H1 (cell line): ENCODE data around the gene XRN2. TPM values are rescaled to one million over a fixed set of nuclear protein-coding genes. Genes with fewer than 3 reads are reported as not detected.

ENCODE experiments used
- CTCF ChIA-PET: fragments of 300-600 bp; sonication (Branson Sonifier 250); formaldehyde crosslinking; loops from one replicate; lab custom pipeline; 2021; ENCODE audit not compliant: partially characterized antibody; lab: Charles Lee
- POLR2A ChIA-PET: fragments of 300-600 bp; sonication (Branson Sonifier 250); formaldehyde crosslinking; loops from one replicate; lab custom pipeline; 2021; ENCODE audit warnings: inconsistent platforms; ENCODE audit not compliant: partially characterized antibody; lab: Charles Lee
- DNase-seq, 2 experiments: peaks; one replicate each; pipeline versions ENCODE4 v3.0.0 to v3.0.0-alpha.2; 2010 to 2022; ENCODE audit warnings: low spot score in 2 of 2, low read depth in 1 of 2, mixed read lengths in 1 of 2
- FAIRE-seq: peaks from 2 replicates; lab custom pipeline; 2011; peaks lifted over from hg19 to GRCh38; lab: Jason Lieb, UNC
- H2AFZ ChIP-seq: 2 replicates; pipeline ENCODE4 v1.8.1; 2012; ENCODE audit warnings: low read length, inconsistent platforms
- H2AK5ac ChIP-seq: 2 replicates; pipeline ENCODE4 v1.6.1; 2013; ENCODE audit warnings: low read depth, low read length
- H2BK120ac ChIP-seq: replicated peaks from 2 replicates; pipeline ENCODE3; 2013; ENCODE audit warnings: low read depth, low read length, inconsistent platforms
- H2BK12ac ChIP-seq: 2 replicates; pipeline ENCODE4 v1.6.1; 2013; ENCODE audit warnings: low read depth, low read length
- H2BK15ac ChIP-seq: 2 replicates; pipeline ENCODE4 v1.6.1; 2013; ENCODE audit warnings: low read length
- H2BK20ac ChIP-seq: 2 replicates; pipeline ENCODE4 v1.6.1; 2013; ENCODE audit warnings: low read length
- H2BK5ac ChIP-seq: 2 replicates; pipeline ENCODE4 v1.6.1; 2013; ENCODE audit warnings: low read depth, low read length
- H3K14ac ChIP-seq: 2 replicates; pipeline ENCODE4 v1.6.1; 2013; ENCODE audit warnings: inconsistent platforms; ENCODE audit not compliant: insufficient read length
- H3K18ac ChIP-seq: 2 replicates; pipeline ENCODE4 v1.6.1; 2013; ENCODE audit warnings: low read length; ENCODE audit errors: extremely low read depth
- H3K23ac ChIP-seq: 2 replicates; pipeline ENCODE4 v1.6.1; 2013; ENCODE audit warnings: inconsistent platforms; ENCODE audit not compliant: insufficient read length
- H3K23me2 ChIP-seq: 2 replicates; pipeline ENCODE4 v1.6.1; 2013; ENCODE audit warnings: low read depth, low read length
- H3K27ac ChIP-seq: 2 replicates; pipeline ENCODE4 v1.6.1; 2011; ENCODE audit warnings: low read depth, low read length, inconsistent platforms
- H3K27me3 ChIP-seq, 4 experiments: replicated peaks in 1 of 4; 1 replicate in 1 of 4; 2 replicates in 3 of 4; pipeline versions ENCODE4 v1.6.1 to v1.8.1; 2011 to 2013; ENCODE audit warnings: low read length in 3 of 4, mild to moderate bottlenecking in 3 of 4, inconsistent platforms in 2 of 4, mixed read lengths in 2 of 4, moderate library complexity in 1 of 4; ENCODE audit not compliant: control insufficient read depth in 3 of 4, insufficient read depth in 3 of 4; ENCODE audit errors: extremely low read depth in 1 of 4
- H3K36me3 ChIP-seq, 4 experiments: 2 replicates each; pipeline versions ENCODE4 v1.6.1 to v1.8.1; 2011 to 2013; ENCODE audit warnings: mild to moderate bottlenecking in 4 of 4, low read length in 3 of 4, moderate library complexity in 2 of 4, control low read depth in 1 of 4, inconsistent platforms in 1 of 4; ENCODE audit not compliant: insufficient read depth in 4 of 4, control insufficient read depth in 2 of 4
- H3K4ac ChIP-seq: replicated peaks from 2 replicates; pipeline ENCODE3; 2013; ENCODE audit warnings: low read length, low read depth, mixed read lengths, inconsistent platforms; ENCODE audit not compliant: insufficient read length
- H3K4me1 ChIP-seq, 4 experiments: replicated peaks in 1 of 4; 1 replicate in 1 of 4; 2 replicates in 3 of 4; pipeline versions ENCODE4 v1.6.1 to v1.8.1; 2011 to 2013; ENCODE audit warnings: low read length in 3 of 4, inconsistent platforms in 2 of 4, mixed read lengths in 1 of 4; ENCODE audit not compliant: insufficient read depth in 4 of 4, control insufficient read depth in 3 of 4
- H3K4me2 ChIP-seq, 2 experiments: 2 replicates each; pipeline versions ENCODE4 v1.6.1 to v1.8.1; 2011 to 2013; ENCODE audit warnings: low read depth in 2 of 2, low read length in 2 of 2, control low read depth in 1 of 2, inconsistent platforms in 1 of 2, mild to moderate bottlenecking in 1 of 2; ENCODE audit not compliant: insufficient read depth in 1 of 2
- H3K4me3 ChIP-seq, 4 experiments: fragments of 200-600, 300-600 bp in 1 of 4; sonication (generic), shearing (Covaris generic), sonication (Bioruptor Twin) in 1 of 4; 2 replicates each; pipeline versions ENCODE4 v1.5.1 to v1.8.1; 2011 to 2016; ENCODE audit warnings: low read length in 4 of 4, low read depth in 3 of 4, control low read depth in 2 of 4, inconsistent platforms in 2 of 4, mild to moderate bottlenecking in 2 of 4, mixed read lengths in 1 of 4, moderate library complexity in 1 of 4; ENCODE audit not compliant: insufficient read depth in 2 of 4; ENCODE audit errors: extremely low read depth in 1 of 4
- H3K56ac ChIP-seq: replicated peaks from 2 replicates; pipeline ENCODE3; 2013; ENCODE audit warnings: low read depth, mild to moderate bottlenecking, mixed read lengths, low read length, inconsistent platforms; ENCODE audit not compliant: insufficient read length
- H3K79me1 ChIP-seq: 2 replicates; pipeline ENCODE4 v1.6.1; 2013; ENCODE audit warnings: low read depth, low read length, control low read depth
- H3K79me2 ChIP-seq, 2 experiments: 2 replicates each; pipeline versions ENCODE4 v1.6.1 to v1.8.1; 2012 to 2013; ENCODE audit warnings: low read length in 2 of 2, mild to moderate bottlenecking in 2 of 2, inconsistent platforms in 1 of 2; ENCODE audit not compliant: insufficient read depth in 2 of 2, control insufficient read depth in 1 of 2
- H3K9ac ChIP-seq, 4 experiments: replicated peaks in 1 of 4; 1 replicate in 1 of 4; 2 replicates in 3 of 4; pipeline versions ENCODE4 v1.6.1 to v1.8.1; 2011 to 2013; ENCODE audit warnings: low read depth in 3 of 4, low read length in 3 of 4, control low read depth in 2 of 4, mild to moderate bottlenecking in 2 of 4, moderate library complexity in 2 of 4, inconsistent platforms in 1 of 4; ENCODE audit errors: extremely low read depth in 1 of 4
- H3K9me3 ChIP-seq, 2 experiments: 2 replicates each; pipeline versions ENCODE4 v1.6.1 to v1.8.1; 2012 to 2013; ENCODE audit warnings: mild to moderate bottlenecking in 2 of 2, moderate library complexity in 2 of 2, control low read depth in 1 of 2, inconsistent platforms in 1 of 2, low read depth in 1 of 2, low read length in 1 of 2, mixed read lengths in 1 of 2; ENCODE audit not compliant: insufficient read depth in 2 of 2
- H4K20me1 ChIP-seq, 2 experiments: replicated peaks in 1 of 2; 2 replicates each; pipeline versions ENCODE3 to v1.8.1; 2011 to 2013; ENCODE audit warnings: inconsistent platforms in 2 of 2, low read length in 2 of 2, mild to moderate bottlenecking in 1 of 2; ENCODE audit not compliant: insufficient read depth in 2 of 2, control insufficient read depth in 1 of 2
- H4K5ac ChIP-seq: 2 replicates; pipeline ENCODE4 v1.6.1; 2013; ENCODE audit warnings: low read length, low read depth, mixed read lengths, inconsistent platforms; ENCODE audit not compliant: insufficient read length
- H4K8ac ChIP-seq: 2 replicates; pipeline ENCODE4 v1.8.0; 2013; ENCODE audit warnings: mild to moderate bottlenecking, moderate library complexity, low read length, inconsistent platforms; ENCODE audit not compliant: insufficient read depth; ENCODE audit errors: extremely low read depth
- H4K91ac ChIP-seq: replicated peaks from 2 replicates; pipeline ENCODE3; 2013; ENCODE audit warnings: low read length, mixed read lengths, inconsistent platforms; ENCODE audit not compliant: insufficient read length
- CREB1 ChIP-seq: IDR thresholded peaks from 2 replicates; pipeline ENCODE4 v1.6.1; 2012; ENCODE audit warnings: inconsistent platforms
- GABPA ChIP-seq: IDR thresholded peaks from 2 replicates; pipeline ENCODE4 v1.6.1; 2011; ENCODE audit warnings: mild to moderate bottlenecking, low read length, moderate library complexity, borderline replicate concordance; ENCODE audit not compliant: insufficient read depth
- SIRT6 ChIP-seq: IDR thresholded peaks from one replicate; pipeline ENCODE4 v1.7.1; 2012; ENCODE audit warnings: low read length, inconsistent platforms
- polyA plus RNA-seq, 7 experiments: library from polyadenylated mRNA; depleted of rRNA in 3 of 7; stranded (reverse) in 5 of 7; unstranded in 2 of 7; fragments of >200 nt in 5 of 7; fragments of 200-250 nt in 2 of 7; gene quantifications; 1 replicate in 5 of 7; 2 replicates in 1 of 7; 4 replicates in 1 of 7; pipeline versions ENCODE4 v1.2.1 to v1.2.3, GENCODE V29; 2011 to 2013; ENCODE audit warnings: missing spikeins in 2 of 7, mixed read lengths in 2 of 7
- total RNA-seq: library from RNA; stranded (reverse); fragmentation: NEBNext Ultra II Directional; extraction: Animal tissue kit (Norgen Biotek cat#: 25700); gene quantifications from 2 replicates; pipeline ENCODE4 v1.2.1, GENCODE V29; 2021

Gene XRN2
- total and polyA plus RNA-seq, 2 of the 8 experiments (the other 6 are each of a cell fraction or from before 2014, with no cell fraction given) = 60.3 to 139 TPM

GRCh38 chr20:21356386-21356785 is 53.3 kb downstream of the XRN2 start:
- H4K20me1 ChIP-seq = no peaks in the 10 kb centered on the region
- H3K18ac ChIP-seq = no peak overlapping the region
- H2BK120ac ChIP-seq = no peak overlapping the region
- no peak overlapping the region for H2BK20ac ChIP-seq
- H3K4me2 ChIP-seq = no peak overlapping the region
- H3K4me1 ChIP-seq = no peaks in the 10 kb centered on the region
- H3K36me3 ChIP-seq = peaks cover 11 to 59% (median 27%) of the 10 kb centered on the region in 4 experiments
- TF ChIP-seq SIRT6 (no peak), GABPA (no peak), CREB1 (no peak)
- H3K23me2 ChIP-seq = no peaks in the 10 kb centered on the region; the same call in 1 of the 2 replicates
- FAIRE-seq = no peak
- H3K79me2 ChIP-seq = 0 out of 4 replicates have a peak, but pooled peaks cover 0 to 3% of the 10 kb centered on the region in 2 experiments
- no peak overlapping the region for H2BK5ac ChIP-seq
- CTCF ChIA-PET = no interaction called here
- no peak overlapping the region for H3K23ac ChIP-seq
- H4K91ac ChIP-seq = no peak overlapping the region
- no peak overlapping the region for H2BK15ac ChIP-seq
- no peak overlapping the region for H3K4me3 ChIP-seq
- POLR2A ChIA-PET = no interaction called here
- no peaks in the 10 kb centered on the region for H3K79me1 ChIP-seq
- H3K9me3 ChIP-seq = no peaks in the 10 kb centered on the region
- H3K4ac ChIP-seq = no peak overlapping the region
- DNase-seq = no peak
- H3K14ac ChIP-seq = no peak overlapping the region
- H2BK12ac ChIP-seq = no peak overlapping the region
- no peak overlapping the region for H4K5ac ChIP-seq
- H3K9ac ChIP-seq = no peak overlapping the region
- no peak overlapping the region for H3K56ac ChIP-seq
- H2AK5ac ChIP-seq = no peak overlapping the region
- no peak overlapping the region for H3K27ac ChIP-seq
- no peaks in the 10 kb centered on the region for H3K27me3 ChIP-seq
- no peak overlapping the region for H4K8ac ChIP-seq
- no peak overlapping the region for H2AFZ ChIP-seq
